Measurements from ENCODE around the gene CYP4F3.
"Not testable (repeated sequence)": the region's sequence is repeated elsewhere in the genome, so short reads cannot be mapped to it uniquely, and the experiment has no call there.

CYP4F3 gene

GRCh38 chr19:15629003-15629880 lies 11.5 kb upstream of the CYP4F3 start:
- peak; percentile 76 to 84 for DNase-seq (ENCODE audit: low read depth in 1 of 2, low spot score in 1 of 2)

- DNase-seq (ENCODE audit: low read depth in 1 of 2, low spot score in 1 of 2): no peak
Observed at GRCh38 chr19:15631817-15632216, 8.9 kb upstream of the CYP4F3 start.

DNA sequence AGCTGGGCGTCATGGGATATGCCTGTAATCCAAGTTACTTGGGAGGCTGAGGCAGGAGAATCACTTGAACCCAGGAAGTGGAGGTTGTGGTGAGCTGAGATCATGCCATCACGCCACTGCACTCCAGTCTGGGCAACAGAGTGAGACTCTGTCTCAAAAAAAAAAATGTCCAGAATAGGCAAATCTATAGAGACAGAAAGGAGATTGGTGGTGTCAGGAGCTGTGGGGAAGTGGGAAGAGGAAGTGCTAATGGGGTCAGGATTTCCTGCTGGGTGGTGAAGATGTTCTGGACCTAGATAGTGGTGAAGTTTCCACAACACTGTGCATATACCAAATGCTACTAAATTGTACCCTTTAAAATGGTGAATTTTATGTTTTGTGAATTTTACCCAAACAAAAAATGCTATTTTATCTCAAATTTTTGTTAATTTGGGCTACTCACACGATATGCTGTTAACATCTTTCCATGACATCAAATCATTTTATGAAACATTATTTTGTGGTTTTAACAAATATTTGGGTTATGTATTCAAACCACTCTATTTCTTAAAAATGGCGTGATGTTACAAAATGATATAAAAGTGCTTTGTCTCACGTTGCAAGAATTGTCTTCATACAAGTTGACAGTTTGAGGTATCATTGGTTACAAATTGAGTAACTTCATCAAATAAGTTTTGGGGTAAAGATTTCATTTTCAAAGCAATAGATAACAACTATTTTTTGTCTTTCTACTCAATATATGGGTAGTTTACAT lies 7.4 kb upstream of the CYP4F3 start:
- DNase-seq (ENCODE audit: low read depth in 1 of 2, low spot score in 1 of 2): no peak

GRCh38 chr19:15634105-15634504 lies 6.6 kb upstream of the CYP4F3 start:
- no peak for DNase-seq (ENCODE audit: low read depth in 1 of 2, low spot score in 1 of 2)

DNA sequence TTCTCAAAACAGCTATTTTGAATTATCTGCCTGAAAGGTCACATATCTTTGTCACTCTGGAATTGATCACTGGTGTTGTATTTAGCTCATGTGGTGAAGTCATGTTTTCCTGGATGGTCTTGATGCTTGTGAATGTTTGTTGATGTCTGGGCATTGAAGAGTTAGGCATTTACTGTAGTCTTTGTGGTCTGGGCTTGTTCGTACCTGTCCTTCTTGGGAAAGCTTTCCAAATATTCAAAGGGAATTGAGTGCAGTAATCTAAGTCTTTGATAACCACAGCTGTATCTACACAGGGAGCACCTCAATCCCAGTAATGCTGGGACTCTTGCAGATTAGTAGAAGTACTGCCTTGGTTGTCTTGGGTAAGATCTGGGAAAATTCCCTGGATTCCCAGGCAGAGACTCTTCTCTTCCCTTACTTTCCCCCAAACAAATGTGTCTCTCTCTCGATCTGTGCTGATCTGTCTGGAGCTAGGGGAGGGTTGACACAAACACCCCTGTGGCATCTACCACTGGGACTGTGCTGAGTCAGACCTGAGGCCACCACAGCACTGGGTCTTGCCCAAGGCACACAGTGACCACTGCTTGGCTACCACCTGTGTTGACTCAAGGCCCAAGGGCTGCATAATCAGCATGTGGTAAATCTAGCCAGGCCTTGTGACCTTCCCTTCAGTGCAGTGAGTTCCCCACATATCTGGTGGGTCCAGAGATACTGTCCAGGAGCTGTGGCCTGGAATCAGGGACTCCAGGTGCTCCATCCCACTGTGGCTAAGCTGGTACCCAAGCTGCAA lies 5.5 kb upstream of the CYP4F3 start:
- no peak for DNase-seq (ENCODE audit: low read depth in 1 of 2, low spot score in 1 of 2)

DNA sequence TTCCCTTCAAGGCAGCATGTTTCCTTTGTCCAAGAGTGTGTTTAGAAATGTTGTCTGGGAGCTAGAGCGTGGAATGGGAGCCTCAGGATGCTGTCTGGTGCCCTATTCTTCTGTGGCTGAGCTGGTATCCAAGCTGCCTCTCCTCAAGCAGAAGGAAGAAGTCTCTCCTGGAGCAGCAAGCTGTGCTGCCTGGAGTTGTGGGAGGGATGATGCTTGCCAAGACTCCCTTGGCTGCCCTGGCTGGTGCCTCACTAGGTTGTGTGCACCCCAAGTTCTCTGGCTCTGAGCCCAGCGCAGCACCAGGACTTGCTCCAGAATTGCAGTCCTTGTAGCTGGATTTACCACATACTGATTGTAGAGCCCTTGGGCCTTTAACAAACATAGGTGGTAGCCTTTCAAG lies 4.7 kb upstream of the CYP4F3 start:
- no peak for DNase-seq (ENCODE audit: low read depth in 1 of 2, low spot score in 1 of 2)

DNA sequence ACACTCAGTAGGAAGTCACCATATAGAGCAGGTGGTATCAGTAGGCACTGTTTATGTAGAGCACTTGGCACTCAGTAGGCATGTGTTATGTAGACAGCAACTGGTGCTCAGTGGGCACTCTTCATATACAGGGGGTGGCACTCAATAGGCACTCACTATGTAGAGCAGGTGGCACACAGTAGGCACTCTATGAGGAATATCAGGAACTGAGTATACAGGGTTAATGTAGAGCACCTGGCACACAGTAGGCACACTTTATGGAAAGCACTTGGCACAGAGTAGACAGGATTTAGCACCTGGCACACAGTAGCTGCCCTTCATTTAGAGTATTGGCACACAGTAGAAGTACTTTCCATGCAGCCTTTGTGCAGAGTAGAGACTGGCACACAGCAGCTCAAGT lies 1.1 kb upstream of the CYP4F3 start:
- DNase-seq (ENCODE audit: low read depth in 1 of 2, low spot score in 1 of 2): no peak

DNA sequence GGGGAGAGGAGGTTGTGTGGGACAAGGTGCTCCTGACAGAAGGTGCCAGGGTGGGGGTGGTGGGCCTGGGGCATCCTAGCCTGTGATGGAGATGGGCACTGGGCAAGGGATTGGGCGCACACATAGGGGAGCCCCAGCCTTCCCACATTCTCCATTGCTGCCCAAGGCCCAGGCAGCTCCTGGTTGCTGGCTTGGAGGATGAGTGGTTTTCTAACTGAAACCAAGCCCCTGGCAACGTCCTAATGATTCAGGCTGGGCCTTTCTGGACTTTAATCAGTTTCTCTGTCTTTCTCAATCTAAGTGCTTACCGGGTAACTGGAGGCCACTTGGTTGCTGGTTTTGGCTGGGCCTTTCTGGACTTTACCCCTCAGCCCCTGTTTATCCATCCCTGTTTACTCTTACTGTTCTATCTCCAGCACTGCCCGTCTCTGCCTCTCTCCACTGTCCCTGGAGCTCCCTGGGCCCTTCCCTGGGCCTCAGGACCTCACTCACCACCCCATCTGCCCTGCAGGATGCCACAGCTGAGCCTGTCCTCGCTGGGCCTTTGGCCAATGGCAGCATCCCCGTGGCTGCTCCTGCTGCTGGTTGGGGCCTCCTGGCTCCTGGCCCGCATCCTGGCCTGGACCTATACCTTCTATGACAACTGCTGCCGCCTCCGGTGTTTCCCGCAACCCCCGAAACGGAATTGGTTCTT lies 354 bp downstream of the CYP4F3 start:
- no peak for DNase-seq (ENCODE audit: low read depth in 1 of 2, low spot score in 1 of 2)

DNA sequence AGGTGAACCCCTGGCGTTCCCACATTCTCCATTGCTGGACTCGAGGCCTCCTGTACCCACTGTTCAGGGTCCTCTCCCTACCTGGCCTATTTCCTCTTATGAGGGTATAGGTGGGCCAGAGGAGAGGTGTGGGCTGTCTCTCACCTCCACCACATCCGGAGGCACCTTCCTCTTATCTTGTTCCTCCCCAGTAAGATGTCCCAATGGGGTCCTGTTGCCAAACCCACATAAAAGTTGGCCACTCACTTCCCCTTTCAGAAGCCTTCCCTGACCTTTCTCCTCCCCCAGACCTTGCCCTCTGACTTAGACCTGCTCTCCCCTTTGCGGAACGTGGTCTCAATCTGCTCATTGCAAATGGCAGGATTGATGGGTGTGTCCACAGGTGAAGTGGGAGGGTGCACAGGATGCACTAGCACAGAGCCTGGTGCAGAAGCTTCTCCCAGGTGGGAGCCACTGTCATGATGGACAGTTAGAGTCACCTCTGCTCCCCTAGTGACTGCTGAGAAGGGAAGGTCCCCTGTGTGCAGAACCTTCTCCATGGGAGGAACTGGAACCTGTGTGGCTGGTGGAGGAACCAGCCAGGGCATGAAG lies 1.3 kb downstream of the CYP4F3 start:
- DNase-seq (ENCODE audit: low read depth in 1 of 2, low spot score in 1 of 2): no peak

- DNase-seq (ENCODE audit: low read depth in 1 of 2, low spot score in 1 of 2): no peak
Observed at GRCh38 chr19:15642807-15643206, 2.1 kb downstream of the CYP4F3 start.

- DNase-seq (ENCODE audit: low read depth in 1 of 2, low spot score in 1 of 2): no peak
Observed at GRCh38 chr19:15643387-15643786, 2.7 kb downstream of the CYP4F3 start.

DNA sequence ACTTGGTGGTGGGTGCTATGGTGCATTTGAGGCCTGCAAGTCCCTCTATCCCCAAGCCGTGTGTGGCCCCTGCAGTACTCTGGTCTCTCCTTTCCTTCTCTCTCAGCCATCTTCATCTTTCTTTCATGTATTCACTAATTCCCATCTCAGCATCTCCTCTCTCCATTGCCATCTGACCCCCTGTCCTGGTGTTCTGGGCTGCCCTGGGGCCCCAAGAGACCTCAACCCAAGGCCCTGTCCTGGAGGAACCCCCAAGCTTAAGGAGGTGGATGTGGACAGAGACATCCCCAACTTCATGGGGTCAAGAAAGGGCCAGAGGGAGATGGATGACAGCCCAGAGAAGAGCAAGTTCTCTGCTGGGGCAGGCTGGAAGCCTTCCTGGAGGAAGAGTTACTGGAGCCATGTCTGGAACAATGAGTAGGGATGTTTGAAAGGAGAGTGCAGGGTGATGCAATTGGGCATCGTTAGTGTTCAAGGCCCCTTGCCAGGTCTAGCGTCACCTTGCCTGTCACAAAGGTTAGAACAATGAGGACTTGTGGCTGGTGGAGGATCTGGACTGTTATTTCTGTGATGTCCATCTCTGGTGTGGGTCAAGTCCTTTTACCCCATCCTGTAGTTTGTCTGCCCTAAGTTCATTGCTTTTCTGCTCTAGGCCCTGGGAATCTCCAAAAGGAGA lies 3.5 kb downstream of the CYP4F3 start:
- DNase-seq (ENCODE audit: low read depth in 1 of 2, low spot score in 1 of 2): no peak

- no peak for DNase-seq (ENCODE audit: low read depth in 1 of 2, low spot score in 1 of 2)
Observed at GRCh38 chr19:15644816-15645215, 4.1 kb downstream of the CYP4F3 start.

DNA sequence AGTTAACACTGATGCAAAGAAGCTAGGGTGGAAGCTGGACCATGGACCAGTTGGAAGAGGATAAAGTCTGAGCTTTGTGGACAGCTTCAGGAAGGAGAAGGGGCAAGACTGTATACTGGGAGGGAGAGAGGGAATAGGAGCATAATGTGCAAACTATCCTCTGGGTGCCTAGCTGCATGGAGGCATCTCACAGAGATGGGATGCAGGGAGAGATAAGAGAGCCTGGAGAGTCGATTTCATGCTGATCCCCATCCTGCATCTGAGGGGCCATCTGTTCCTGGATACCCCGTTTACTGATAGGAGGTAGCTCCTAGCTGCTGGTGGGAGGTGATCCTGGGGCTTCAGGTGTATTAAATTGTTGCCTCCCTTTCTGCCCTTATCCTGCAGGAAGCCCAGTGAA lies 8.8 kb downstream of the CYP4F3 start:
- DNase-seq (ENCODE audit: low read depth in 1 of 2, low spot score in 1 of 2): no peak

- not testable (repeated sequence) for DNase-seq (ENCODE audit: low read depth in 1 of 2, low spot score in 1 of 2)
Observed at GRCh38 chr19:15650123-15650522, 9.4 kb downstream of the CYP4F3 start.

DNA sequence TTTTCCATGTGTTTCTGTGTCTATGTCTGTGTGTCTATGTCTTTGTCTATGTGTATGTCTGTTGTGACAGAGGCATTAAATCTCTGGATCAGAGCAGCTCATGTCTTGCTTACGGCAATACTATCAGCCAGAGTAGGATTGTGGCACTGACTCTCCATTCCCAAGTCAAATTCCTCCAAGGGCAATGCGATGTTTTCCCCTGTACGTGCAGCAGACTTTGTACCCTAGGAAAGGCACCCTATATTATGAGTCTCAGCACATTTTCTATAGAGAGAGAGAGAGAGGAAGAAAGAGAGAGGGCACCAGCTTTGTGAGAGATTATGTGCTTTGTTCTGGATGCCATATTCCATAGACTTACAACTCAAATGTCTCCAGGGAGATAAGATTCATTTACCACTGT lies 11.1 kb downstream of the CYP4F3 start:
- DNase-seq (ENCODE audit: low read depth in 1 of 2, low spot score in 1 of 2): no peak

DNA sequence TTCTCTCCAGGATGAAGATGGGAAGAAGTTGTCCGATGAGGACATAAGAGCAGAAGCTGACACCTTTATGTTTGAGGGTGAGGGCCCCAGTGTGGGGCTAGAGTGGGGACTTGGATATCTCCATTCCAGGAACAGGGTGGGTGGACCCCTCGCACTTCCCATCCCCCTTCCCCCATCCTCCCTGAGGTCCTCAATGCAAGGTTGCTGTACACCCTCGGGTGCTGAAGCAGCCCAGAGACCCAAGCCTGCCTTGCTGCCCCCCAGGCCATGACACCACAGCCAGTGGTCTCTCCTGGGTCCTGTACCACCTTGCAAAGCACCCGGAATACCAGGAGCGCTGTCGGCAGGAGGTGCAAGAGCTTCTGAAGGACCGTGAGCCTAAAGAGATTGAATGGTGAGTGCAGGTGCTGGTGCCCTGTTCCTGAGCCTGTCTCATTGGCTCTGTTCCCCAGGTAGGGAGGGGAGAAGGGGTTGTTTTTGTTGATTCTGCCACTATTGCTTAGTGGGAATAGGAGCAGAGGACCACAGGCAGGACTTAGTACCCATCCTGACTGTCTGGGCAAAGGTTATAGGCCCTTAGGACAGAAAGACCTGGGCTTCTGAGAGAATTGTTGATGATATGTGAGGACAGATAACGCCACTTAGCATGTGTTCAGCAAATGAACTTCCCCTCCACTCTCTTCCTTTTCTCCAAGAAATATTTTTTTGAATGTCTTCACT lies 12.0 kb downstream of the CYP4F3 start:
- no peak for DNase-seq (ENCODE audit: low read depth in 1 of 2, low spot score in 1 of 2)

DNA sequence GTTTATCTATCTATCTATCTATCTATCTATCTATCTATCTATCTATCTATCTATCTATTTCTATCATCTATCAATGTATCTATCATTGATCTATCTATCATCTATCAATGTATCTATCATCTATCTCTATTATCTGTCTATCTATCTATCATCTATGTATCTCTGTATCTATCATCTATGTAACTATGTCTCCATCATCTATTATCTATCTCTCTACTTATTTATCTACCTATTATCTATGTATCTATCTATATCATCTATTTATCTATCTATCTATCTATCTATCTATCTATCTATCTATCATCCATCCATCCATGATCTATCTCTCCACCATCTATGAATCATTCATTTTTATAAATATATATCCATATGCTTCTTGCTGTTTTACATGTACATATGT lies 15.8 kb downstream of the CYP4F3 start:
- DNase-seq (ENCODE audit: low read depth in 1 of 2, low spot score in 1 of 2): no peak

- DNase-seq (ENCODE audit: low read depth in 1 of 2, low spot score in 1 of 2): no peak
Observed at GRCh38 chr19:15663247-15663646, 22.6 kb downstream of the CYP4F3 start.
